Nephron progenitor cell (in vitro differentiated cells): ENCODE data around the gene AHSG.
"Not testable (repeated sequence)": the region's sequence is repeated elsewhere in the genome, so short reads cannot be mapped to it uniquely, and the experiment has no call there.

Experiments used
- DNase-seq: peaks from one replicate; pipeline ENCODE4 v3.0.0; 2021
- H3K27ac Mint-ChIP-seq: 2 replicates; pipeline ENCODE4 v1.8.0; 2021; ENCODE audit warnings: mild to moderate bottlenecking, moderate library complexity, mixed read lengths
- H3K27me3 Mint-ChIP-seq: 2 replicates; pipeline ENCODE4 v1.8.0; 2021; ENCODE audit warnings: mild to moderate bottlenecking, low read depth, mixed read lengths; ENCODE audit not compliant: poor library complexity
- H3K36me3 Mint-ChIP-seq: 2 replicates; pipeline ENCODE4 v1.8.0; 2021; ENCODE audit warnings: low read depth, mixed read lengths
- H3K4me1 Mint-ChIP-seq: 2 replicates; pipeline ENCODE4 v1.8.0; 2021; ENCODE audit warnings: mixed read lengths
- H3K4me3 Mint-ChIP-seq: 2 replicates; pipeline ENCODE4 v1.8.0; 2021; ENCODE audit warnings: mild to moderate bottlenecking, moderate library complexity, mixed read lengths
- H3K9me3 Mint-ChIP-seq: 2 replicates; pipeline ENCODE4 v1.8.0; 2021; ENCODE audit warnings: mild to moderate bottlenecking, moderate library complexity, mixed read lengths
- TF ChIP-seq, protein P1 (sequence below): fragments of 200-600 bp; sonication (generic); IDR thresholded peaks from 2 replicates; pipeline ENCODE4 v1.5.0; 2021; ENCODE audit warnings: antibody characterized with exemption

The AHSG gene, protein sequence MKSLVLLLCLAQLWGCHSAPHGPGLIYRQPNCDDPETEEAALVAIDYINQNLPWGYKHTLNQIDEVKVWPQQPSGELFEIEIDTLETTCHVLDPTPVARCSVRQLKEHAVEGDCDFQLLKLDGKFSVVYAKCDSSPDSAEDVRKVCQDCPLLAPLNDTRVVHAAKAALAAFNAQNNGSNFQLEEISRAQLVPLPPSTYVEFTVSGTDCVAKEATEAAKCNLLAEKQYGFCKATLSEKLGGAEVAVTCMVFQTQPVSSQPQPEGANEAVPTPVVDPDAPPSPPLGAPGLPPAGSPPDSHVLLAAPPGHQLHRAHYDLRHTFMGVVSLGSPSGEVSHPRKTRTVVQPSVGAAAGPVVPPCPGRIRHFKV

DNA sequence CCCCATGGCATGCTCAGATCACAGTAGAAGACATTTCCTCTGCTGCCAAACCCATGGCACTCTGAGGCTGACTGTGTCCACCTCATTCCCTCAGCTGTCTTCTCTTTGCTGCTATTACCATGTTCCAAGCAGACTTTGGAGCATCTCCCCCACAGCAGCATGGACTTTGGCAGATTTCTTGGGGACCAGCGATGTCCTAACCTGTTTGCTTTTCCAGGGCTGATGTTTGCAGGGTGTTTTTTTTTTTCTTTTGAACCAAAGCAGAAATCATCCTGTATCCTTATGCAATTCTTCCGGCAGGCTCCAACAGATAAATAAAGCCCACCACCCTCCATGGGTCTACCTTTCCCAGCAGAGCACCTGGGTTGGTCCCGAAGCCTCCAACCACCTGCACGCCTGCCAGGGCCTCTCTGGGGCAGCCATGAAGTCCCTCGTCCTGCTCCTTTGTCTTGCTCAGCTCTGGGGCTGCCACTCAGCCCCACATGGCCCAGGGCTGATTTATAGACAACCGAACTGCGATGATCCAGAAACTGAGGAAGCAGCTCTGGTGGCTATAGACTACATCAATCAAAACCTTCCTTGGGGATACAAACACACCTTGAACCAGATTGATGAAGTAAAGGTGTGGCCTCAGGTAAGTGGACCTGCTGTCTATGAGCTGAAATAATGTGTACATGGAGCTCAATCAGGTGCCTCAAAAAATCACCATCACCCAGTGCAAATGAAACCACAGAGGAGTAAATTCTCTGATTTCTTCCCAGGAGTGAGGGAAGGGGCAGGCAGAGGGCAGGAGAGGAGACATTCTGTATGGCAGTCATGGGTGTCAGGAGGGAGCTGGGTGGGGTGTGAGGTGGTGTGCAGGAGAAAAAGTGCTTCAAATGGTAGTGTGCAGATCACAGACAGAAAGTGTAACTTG is at the start of gene AHSG:
Gene AHSG (plus strand): TSS at position 340 of the 916 bp plus-strand sequence. CDS start 82 bp downstream, at position 422.
- TF ChIP-seq, protein P1, sequence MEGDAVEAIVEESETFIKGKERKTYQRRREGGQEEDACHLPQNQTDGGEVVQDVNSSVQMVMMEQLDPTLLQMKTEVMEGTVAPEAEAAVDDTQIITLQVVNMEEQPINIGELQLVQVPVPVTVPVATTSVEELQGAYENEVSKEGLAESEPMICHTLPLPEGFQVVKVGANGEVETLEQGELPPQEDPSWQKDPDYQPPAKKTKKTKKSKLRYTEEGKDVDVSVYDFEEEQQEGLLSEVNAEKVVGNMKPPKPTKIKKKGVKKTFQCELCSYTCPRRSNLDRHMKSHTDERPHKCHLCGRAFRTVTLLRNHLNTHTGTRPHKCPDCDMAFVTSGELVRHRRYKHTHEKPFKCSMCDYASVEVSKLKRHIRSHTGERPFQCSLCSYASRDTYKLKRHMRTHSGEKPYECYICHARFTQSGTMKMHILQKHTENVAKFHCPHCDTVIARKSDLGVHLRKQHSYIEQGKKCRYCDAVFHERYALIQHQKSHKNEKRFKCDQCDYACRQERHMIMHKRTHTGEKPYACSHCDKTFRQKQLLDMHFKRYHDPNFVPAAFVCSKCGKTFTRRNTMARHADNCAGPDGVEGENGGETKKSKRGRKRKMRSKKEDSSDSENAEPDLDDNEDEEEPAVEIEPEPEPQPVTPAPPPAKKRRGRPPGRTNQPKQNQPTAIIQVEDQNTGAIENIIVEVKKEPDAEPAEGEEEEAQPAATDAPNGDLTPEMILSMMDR, result no peak
- H3K4me1 Mint-ChIP-seq, result peaks cover 5% of the 10 kb centered on the region
- H3K27ac Mint-ChIP-seq, result no peak within 1 kb of the TSS
- H3K9me3 Mint-ChIP-seq, result no peaks in the 10 kb centered on the region
- no peaks in the 10 kb centered on the region for H3K36me3 Mint-ChIP-seq
- DNase-seq, result no peak
- H3K27me3 Mint-ChIP-seq, result peaks cover 46% of the 10 kb centered on the region
- no peak within 1 kb of the TSS for H3K4me3 Mint-ChIP-seq

DNA sequence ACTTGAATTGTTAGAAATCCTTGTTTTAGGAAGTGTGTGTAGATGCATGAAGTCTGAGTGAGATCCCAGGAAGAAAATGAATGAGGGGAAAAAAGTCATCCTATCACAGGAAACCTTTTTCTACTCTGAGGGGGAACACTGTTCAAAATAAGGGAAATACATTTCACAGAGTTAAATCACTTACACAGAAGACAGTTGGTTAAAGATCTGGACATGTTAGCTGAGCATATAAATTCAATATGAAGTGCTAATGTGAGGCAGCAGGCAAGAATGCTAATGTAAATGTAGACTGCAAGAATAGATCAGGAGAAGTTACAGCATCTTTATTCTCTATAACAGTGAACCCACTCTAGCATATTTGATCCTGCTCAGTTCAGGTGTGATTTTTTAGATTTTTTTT is 48.3 kb upstream of the AHSG start:
- Mint-ChIP-seq H3K4me3 (no peak overlapping the region), H3K4me1 (peaks cover 26% of the 10 kb centered on the region), H3K27me3 (peaks cover 3% of the 10 kb centered on the region), H3K9me3 (no peaks in the 10 kb centered on the region), H3K36me3 (peaks cover 14% of the 10 kb centered on the region), H3K27ac (no peak overlapping the region)
- TF ChIP-seq, protein P1, result no peak
- no peak for DNase-seq

DNA sequence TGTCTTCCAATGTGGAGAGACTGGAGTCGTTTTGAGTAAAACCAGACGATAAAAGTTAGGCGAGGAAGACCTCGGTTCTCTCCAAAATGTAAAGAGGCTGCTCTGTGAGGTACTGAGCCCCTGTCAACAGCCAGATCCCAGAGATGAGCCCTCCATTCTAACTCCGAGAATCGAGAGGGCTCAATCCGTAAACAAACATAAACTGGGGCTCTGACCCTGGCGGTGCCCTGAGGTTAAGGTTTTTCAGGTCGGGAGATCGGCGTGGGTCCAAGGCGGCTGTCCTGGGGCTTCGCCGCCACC is 46.1 kb upstream of the AHSG start:
- Mint-ChIP-seq H3K27ac (peak overlapping the region; percentile 72), H3K4me3 (peak overlapping the region; percentile 91), H3K9me3 (no peaks in the 10 kb centered on the region), H3K27me3 (no peaks in the 10 kb centered on the region), H3K36me3 (peaks cover 13% of the 10 kb centered on the region), H3K4me1 (peaks cover 43% of the 10 kb centered on the region)
- TF ChIP-seq, protein P1, result no peak
- no peak for DNase-seq

DNA sequence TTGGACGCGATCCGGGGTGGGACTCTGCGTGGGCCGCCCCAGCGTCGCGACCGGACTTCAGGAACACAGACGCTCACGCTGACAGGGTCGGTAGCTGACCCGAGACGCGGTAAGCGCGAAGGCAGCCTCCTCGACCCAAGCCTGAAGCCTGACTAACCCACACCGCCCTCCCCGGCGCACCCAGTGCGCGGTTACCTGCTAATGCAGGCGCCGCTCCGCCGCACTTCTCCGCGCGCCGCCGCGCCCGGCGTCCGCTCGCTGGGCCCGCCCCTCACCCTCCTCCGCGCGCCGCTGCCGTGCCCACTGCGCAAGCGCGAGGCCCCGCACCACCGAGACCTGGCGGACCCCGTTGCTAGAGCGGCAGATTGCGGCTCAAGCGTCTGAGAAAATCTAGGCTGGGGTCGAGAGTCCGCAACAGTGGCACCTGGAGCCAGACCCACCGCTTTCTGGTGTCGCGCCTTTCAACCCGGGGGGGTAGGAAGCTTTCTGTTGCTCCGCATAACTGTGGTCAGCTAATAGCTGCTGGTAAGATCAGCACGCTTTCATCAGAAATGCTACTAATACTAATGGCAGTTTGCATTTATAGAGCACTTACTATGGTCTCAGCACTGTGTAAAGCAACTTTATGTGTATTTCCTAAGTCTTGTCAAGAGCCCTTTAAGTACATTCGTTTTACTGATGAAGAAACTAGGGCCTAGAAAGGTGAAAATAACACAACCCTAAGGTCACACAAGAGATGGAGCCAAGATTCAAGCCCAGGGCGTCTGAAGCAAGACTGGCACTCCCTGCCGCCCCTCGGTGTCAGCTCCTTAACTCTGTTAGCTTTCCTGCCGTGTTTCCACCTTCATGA is 45.6 kb upstream of the AHSG start, which contains the start of gene TBCCD1:
Gene TBCCD1 (minus strand): TSS at position 268 of the 850 bp plus-strand sequence. CDS start 3,010 bp downstream, outside the sequence.
- peaks cover 47% of the 10 kb centered on the region for H3K4me1 Mint-ChIP-seq

DNA sequence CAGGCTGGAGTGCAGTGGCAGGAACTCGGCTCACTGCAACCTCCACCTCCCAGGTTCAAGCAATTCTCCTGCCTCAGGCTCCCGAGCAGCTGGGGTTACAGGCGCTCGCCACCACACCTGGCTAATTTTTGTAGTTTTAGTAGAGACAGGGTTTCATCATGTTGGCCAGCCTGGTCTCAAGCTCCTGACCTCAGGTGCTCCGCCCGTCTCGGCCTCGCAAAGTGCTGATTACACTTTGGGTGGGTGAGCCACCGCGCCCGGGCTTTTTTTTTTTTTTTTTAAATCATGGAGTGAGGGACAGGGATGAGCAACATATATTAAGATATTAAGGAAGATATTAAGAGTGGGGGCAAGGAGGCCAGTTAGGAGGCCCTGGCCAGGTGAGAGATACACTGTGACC is 43.5 kb upstream of the AHSG start:
- H3K27ac Mint-ChIP-seq, H3K27me3 Mint-ChIP-seq, DNase-seq, H3K9me3 Mint-ChIP-seq: not testable (repeated sequence)
- Mint-ChIP-seq H3K36me3 (peaks cover 11% of the 10 kb centered on the region), H3K4me3 (peak overlapping the region; percentile 99), H3K4me1 (peaks cover 47% of the 10 kb centered on the region)

More for the DNA sequence above, 45.6 kb upstream of the AHSG start, which contains the start of gene TBCCD1:
- peak; percentile 97 for DNase-seq
- peak within 1 kb of the TSS; percentile 91 for H3K27ac Mint-ChIP-seq
- no peaks in the 10 kb centered on the region for H3K9me3 Mint-ChIP-seq
- H3K4me3 Mint-ChIP-seq, result peak within 1 kb of the TSS; percentile 91
- no peaks in the 10 kb centered on the region for H3K27me3 Mint-ChIP-seq
- TF ChIP-seq, protein P1, result no peak
- peaks cover 7% of the 10 kb centered on the region for H3K36me3 Mint-ChIP-seq
